Activated B cell treated with CpG ODN at 0.5 μM for 24 hours (primary cell): ENCODE results near the gene ZSCAN25. TPM values are rescaled to one million over a fixed set of nuclear protein-coding genes. Genes with fewer than 3 reads are reported as not detected.

Experiments used
- ATAC-seq: fragments of 200-7000 bp; cut with Tn5 transposase; one replicate; pipeline ENCODE4 v1.10.0; 2021; ENCODE audit warnings: low read depth, mild to moderate bottlenecking, moderate library complexity
- CTCF ChIA-PET: fragments of 350-600 bp; sonication (Branson Sonifier 250); formaldehyde crosslinking; loops from one replicate; lab custom pipeline; 2021; ENCODE audit warnings: antibody characterized with exemption; lab: Charles Lee
- POLR2A ChIA-PET: fragments of 350-600 bp; sonication (Branson Sonifier 250); formaldehyde crosslinking; loops from one replicate; lab custom pipeline; 2021; ENCODE audit warnings: antibody characterized with exemption; lab: Charles Lee
- DNase-seq: peaks from one replicate; pipeline ENCODE4 v3.0.0; 2022
- H3K27ac Mint-ChIP-seq: one replicate; pipeline ENCODE4 v1.8.0; 2020; ENCODE audit warnings: mixed read lengths
- H3K27me3 Mint-ChIP-seq: one replicate; pipeline ENCODE4 v1.8.0; 2021; ENCODE audit warnings: mixed read lengths
- H3K36me3 Mint-ChIP-seq: one replicate; pipeline ENCODE4 v1.8.0; 2021; ENCODE audit warnings: low read depth, mixed read lengths
- H3K4me1 Mint-ChIP-seq: one replicate; pipeline ENCODE4 v1.8.0; 2021; ENCODE audit warnings: mixed read lengths
- H3K4me3 Mint-ChIP-seq: one replicate; pipeline ENCODE4 v1.8.0; 2020; ENCODE audit warnings: mild to moderate bottlenecking, mixed read lengths
- H3K9me3 Mint-ChIP-seq: one replicate; pipeline ENCODE4 v1.8.0; 2020; ENCODE audit warnings: mixed read lengths
- intact Hi-C: fragments of 100-400 bp; cut with micrococcal nuclease; formaldehyde crosslinking; loops from one replicate; pipeline ENCODE4 v1.15.1; 2024
- total RNA-seq: library from RNA; stranded (reverse); gene quantifications from 2 replicates; pipeline ENCODE4 v1.2.3, GENCODE V29; 2022
- TF ChIP-seq, protein P1 (sequence below): fragments of 200-600 bp; IDR thresholded peaks from one replicate; pipeline ENCODE4 v1.8.0; 2022; ENCODE audit warnings: antibody characterized with exemption, mild to moderate bottlenecking

The ZSCAN25 gene
- total RNA-seq, 1 donor from 2014 or later: 33.4 TPM

DNA sequence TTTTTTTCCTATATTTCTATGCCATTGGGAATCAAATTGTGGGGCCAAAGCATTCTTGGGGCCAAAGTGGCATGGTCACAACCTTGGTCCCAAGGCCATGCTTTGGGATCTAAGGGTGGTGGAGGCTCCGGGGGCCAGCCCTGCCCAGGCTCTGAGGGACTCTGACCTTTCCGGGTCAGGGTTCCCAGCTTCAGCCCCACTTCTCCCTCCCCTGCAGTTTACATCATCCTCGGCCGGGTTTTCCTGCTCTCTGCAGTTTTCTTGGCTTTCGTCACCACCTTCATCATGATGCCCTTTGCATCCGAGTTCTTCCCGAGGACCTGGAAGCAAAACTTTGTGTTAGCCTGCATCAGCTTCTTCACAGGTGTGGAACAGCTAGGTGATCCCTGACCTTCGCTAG is 10.2 kb upstream of the ZSCAN25 start:
- Mint-ChIP-seq H3K9me3 (no peaks in the 10 kb centered on the region), H3K27me3 (no peaks in the 10 kb centered on the region), H3K4me3 (no peak overlapping the region), H3K27ac (no peak overlapping the region), H3K4me1 (no peaks in the 10 kb centered on the region), H3K36me3 (no peaks in the 10 kb centered on the region)
- TF ChIP-seq, protein P1, sequence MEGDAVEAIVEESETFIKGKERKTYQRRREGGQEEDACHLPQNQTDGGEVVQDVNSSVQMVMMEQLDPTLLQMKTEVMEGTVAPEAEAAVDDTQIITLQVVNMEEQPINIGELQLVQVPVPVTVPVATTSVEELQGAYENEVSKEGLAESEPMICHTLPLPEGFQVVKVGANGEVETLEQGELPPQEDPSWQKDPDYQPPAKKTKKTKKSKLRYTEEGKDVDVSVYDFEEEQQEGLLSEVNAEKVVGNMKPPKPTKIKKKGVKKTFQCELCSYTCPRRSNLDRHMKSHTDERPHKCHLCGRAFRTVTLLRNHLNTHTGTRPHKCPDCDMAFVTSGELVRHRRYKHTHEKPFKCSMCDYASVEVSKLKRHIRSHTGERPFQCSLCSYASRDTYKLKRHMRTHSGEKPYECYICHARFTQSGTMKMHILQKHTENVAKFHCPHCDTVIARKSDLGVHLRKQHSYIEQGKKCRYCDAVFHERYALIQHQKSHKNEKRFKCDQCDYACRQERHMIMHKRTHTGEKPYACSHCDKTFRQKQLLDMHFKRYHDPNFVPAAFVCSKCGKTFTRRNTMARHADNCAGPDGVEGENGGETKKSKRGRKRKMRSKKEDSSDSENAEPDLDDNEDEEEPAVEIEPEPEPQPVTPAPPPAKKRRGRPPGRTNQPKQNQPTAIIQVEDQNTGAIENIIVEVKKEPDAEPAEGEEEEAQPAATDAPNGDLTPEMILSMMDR: no peak
- DNase-seq (no peak), ATAC-seq (no peak)
- ChIA-PET POLR2A (no interaction called here), CTCF (no interaction called here)
- intact Hi-C loops: no loop called here

DNA sequence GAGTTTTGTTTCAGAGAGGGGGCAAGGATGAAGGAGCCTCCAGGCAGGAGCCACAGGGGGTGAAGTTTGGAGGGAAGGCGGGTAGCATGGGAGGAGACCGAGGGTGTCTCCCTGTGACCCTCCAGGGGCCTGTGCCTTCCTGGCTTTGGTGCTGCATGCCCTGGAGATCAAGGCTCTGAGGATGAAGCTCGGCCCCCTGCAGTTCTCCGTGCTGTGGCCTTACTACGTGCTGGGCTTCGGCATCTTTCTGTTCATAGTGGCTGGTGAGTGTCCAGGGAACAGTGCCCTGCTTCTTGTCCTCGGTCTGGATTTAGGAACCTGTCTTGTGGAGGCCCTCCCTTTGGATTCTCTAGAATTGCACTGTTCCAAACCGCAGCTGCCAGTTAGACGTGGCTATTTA is 9.2 kb upstream of the ZSCAN25 start:
- H3K27me3 Mint-ChIP-seq: no peaks in the 10 kb centered on the region
- no peaks in the 10 kb centered on the region for H3K36me3 Mint-ChIP-seq
- ChIA-PET CTCF (no interaction called here), POLR2A (no interaction called here)
- DNase-seq (no peak), ATAC-seq (no peak)
- no peaks in the 10 kb centered on the region for H3K9me3 Mint-ChIP-seq
- no peaks in the 10 kb centered on the region for H3K4me1 Mint-ChIP-seq
- no peak overlapping the region for H3K4me3 Mint-ChIP-seq
- intact Hi-C loops: no loop called here
- TF ChIP-seq, protein P1: no peak
- H3K27ac Mint-ChIP-seq: no peak overlapping the region

DNA sequence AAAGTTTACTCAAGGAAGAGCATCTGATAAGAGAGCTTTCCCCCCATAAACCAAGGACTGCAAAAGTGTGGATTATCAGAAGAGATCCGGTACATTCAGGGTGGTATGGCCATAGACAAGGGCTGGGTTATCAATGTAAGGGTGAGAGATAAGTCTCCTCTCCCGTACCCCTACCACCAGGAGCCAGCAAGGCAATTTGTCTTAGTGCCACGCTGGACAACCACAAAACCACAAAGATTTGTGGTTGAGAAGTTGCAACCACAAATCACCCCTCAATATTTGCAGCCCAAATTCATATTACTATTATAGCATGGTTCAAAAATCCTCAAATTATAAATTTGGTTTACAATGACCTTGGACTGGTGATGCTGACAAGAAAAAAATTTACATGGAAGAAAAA is 2.3 kb upstream of the ZSCAN25 start:
- no peak overlapping the region for H3K4me3 Mint-ChIP-seq
- intact Hi-C loops: no loop called here

DNA sequence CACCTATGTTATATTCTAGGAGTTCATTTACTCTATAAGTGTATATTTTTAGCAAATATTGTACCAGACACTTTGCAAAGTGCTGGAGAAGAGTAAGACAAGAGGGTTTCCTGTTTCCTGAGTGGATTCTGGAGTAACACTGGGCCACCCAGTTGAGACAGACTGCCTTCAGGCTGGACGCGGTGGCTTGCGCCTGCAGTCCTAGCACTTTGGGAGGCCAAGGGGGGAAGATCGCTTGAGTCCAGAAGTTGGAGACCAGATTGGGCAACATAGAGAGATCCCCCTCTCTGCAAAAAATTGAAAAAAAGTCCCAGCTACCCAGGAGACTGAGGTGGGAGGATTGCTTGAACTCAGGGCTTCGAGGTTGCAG is 772 bp upstream of the ZSCAN25 start:
- Mint-ChIP-seq H3K27ac (peak overlapping the region; percentile 90), H3K27me3 (no peaks in the 10 kb centered on the region), H3K4me3 (peak overlapping the region; percentile 97), H3K36me3 (peaks cover 36% of the 10 kb centered on the region), H3K9me3 (no peaks in the 10 kb centered on the region), H3K4me1 (peaks cover 30% of the 10 kb centered on the region)
- DNase-seq: no peak
- intact Hi-C loops: loop anchor here (1.0 to 5.0 kb wide), 7 partner anchors 57 to 249 kb away; partner anchors contain the start of genes CPSF4, FAM200A, PTCD1 and ZKSCAN5
- ATAC-seq: no peak
- POLR2A ChIA-PET: interaction anchor here (0.7 to 3.8 kb wide), 8 partner anchors 11 to 1629 kb away, joined by 3 to 43 read pairs (median 4); partner anchors contain the start of genes FAM200A, FIS1, TRIM4 and ZKSCAN5
- TF ChIP-seq, protein P1: no peak
- CTCF ChIA-PET: interaction anchor here (0.6 to 0.7 kb wide), 2 partner anchors 112 to 248 kb away, joined by 3 to 4 read pairs; partner anchors contain the start of gene ZKSCAN5

More for the DNA sequence above, 2.3 kb upstream of the ZSCAN25 start:
- Mint-ChIP-seq H3K4me1 (peaks cover 30% of the 10 kb centered on the region), H3K27ac (no peak overlapping the region), H3K9me3 (no peaks in the 10 kb centered on the region), H3K36me3 (peaks cover 22% of the 10 kb centered on the region), H3K27me3 (no peaks in the 10 kb centered on the region)
- ChIA-PET POLR2A (interaction anchor here (3.8 kb wide), 1 partner anchor 56 kb away, joined by 43 read pairs; the partner anchor contains the start of gene ZNF655), CTCF (no interaction called here)
- ATAC-seq (no peak), DNase-seq (no peak)
- TF ChIP-seq, protein P1: no peak

DNA sequence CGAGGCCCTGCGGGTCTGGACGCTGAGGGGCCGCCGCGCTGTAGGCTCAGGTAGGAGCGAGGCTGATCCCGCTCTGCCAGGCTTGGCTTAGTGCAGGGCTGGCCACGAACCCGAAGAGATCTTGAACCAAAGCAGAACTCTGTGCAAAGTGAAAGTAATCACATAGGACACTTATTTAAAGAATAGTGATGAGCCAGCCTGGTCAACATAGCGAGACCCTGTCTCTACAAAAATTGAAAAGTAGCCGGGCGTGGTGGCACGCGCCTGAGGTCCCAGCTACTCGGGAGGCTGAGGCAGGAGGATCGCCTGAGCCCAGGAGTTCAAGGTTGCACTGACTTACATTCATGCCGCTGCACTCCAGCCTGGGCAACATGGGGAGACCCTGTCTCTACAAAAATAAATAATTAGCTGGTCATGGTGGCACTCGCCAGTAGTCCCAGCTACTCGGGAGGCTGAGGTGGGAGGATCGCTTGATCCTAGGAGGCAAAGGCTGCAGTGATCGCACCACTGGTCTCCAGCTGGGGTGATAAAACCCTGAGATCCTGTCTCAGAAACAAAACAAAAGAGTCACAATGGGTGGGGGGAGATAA is 541 bp downstream of the ZSCAN25 start:
- TF ChIP-seq, protein P1: no peak
- Mint-ChIP-seq H3K36me3 (peaks cover 49% of the 10 kb centered on the region), H3K4me3 (peak overlapping the region; percentile 97), H3K9me3 (no peaks in the 10 kb centered on the region), H3K27ac (peak overlapping the region; percentile 90), H3K27me3 (no peaks in the 10 kb centered on the region), H3K4me1 (peaks cover 30% of the 10 kb centered on the region)
- ChIA-PET POLR2A (interaction anchor here (1.0 to 3.8 kb wide), 8 partner anchors 14 to 398 kb away, joined by 3 to 43 read pairs (median 5); partner anchors contain the start of genes FAM200A, TRIM4, ZKSCAN1 and ZKSCAN5), CTCF (no interaction called here)
- ATAC-seq: no peak
- DNase-seq: no peak
- intact Hi-C loops: loop anchor here (2.0 to 5.0 kb wide), 3 partner anchors 58 to 250 kb away; partner anchors contain the start of genes ZNF655 and ZNF789
